CD14-positive monocyte (primary cell): Measurements from ENCODE around the gene FARP1. TPM values are rescaled to one million over a fixed set of nuclear protein-coding genes. Genes with fewer than 3 reads are reported as not detected.

Experiments
- DNase-seq, 3 donors: peaks; one replicate each; pipeline ENCODE4 v3.0.0-alpha.2; 2011 to 2022
- H2AFZ ChIP-seq: 2 replicates; pipeline ENCODE4 v1.6.0; 2012; ENCODE audit warnings: mild to moderate bottlenecking, low read depth, low read length, inconsistent platforms; ENCODE audit not compliant: insufficient read depth, poor library complexity, severe bottlenecking
- H3K27ac ChIP-seq, 2 donors: 1 replicate in 1 of 2; 2 replicates in 1 of 2; pipeline ENCODE4 v1.5.1; 2012 to 2013; ENCODE audit warnings: low read length in 2 of 2, control low read depth in 1 of 2, inconsistent platforms in 1 of 2, low read depth in 1 of 2, mild to moderate bottlenecking in 1 of 2
- H3K27me3 ChIP-seq, 2 donors: one replicate each; pipeline versions ENCODE4 v1.6.0 to v1.6.1; 2011 to 2013; ENCODE audit warnings: low read length in 2 of 2; ENCODE audit not compliant: control insufficient read depth in 2 of 2, insufficient read depth in 2 of 2
- H3K36me3 ChIP-seq, 2 donors: replicated peaks in 1 of 2; 1 replicate in 1 of 2; 2 replicates in 1 of 2; pipeline versions ENCODE4 v1.5.1 to v1.6.1; 2012 to 2013; ENCODE audit warnings: low read length in 2 of 2, control low read depth in 1 of 2, inconsistent platforms in 1 of 2, mild to moderate bottlenecking in 1 of 2; ENCODE audit not compliant: insufficient read depth in 2 of 2, control insufficient read depth in 1 of 2
- H3K4me1 ChIP-seq, 2 donors: 1 replicate in 1 of 2; 2 replicates in 1 of 2; pipeline versions ENCODE4 v1.5.1 to v1.6.1; 2012 to 2013; ENCODE audit warnings: low read length in 2 of 2, control low read depth in 1 of 2, inconsistent platforms in 1 of 2, mild to moderate bottlenecking in 1 of 2, moderate library complexity in 1 of 2; ENCODE audit not compliant: insufficient read depth in 2 of 2, control insufficient read depth in 1 of 2
- H3K4me2 ChIP-seq: replicated peaks from 2 replicates; pipeline ENCODE3; 2012; ENCODE audit warnings: low read length, moderate library complexity, mild to moderate bottlenecking; ENCODE audit not compliant: poor library complexity, severe bottlenecking; ENCODE audit errors: extremely low read depth
- H3K4me3 ChIP-seq, 3 experiments: fragments of 200-600 bp in 1 of 3; sonication (generic) in 1 of 3; replicated peaks in 1 of 3; 1 replicate in 2 of 3; 2 replicates in 1 of 3; pipeline ENCODE4 v1.5.1; 2011 to 2013; ENCODE audit warnings: low read length in 3 of 3, mild to moderate bottlenecking in 3 of 3, control low read depth in 2 of 3, low read depth in 2 of 3, inconsistent platforms in 1 of 3, moderate library complexity in 1 of 3
- H3K79me2 ChIP-seq: 2 replicates; pipeline ENCODE4 v1.6.0; 2012; ENCODE audit warnings: mild to moderate bottlenecking, control low read depth, inconsistent platforms, low read length, moderate library complexity; ENCODE audit not compliant: insufficient read depth
- H3K9ac ChIP-seq: 2 replicates; pipeline ENCODE4 v1.6.0; 2017; ENCODE audit warnings: low read length, mild to moderate bottlenecking; ENCODE audit not compliant: insufficient read depth, poor library complexity, severe bottlenecking
- H3K9me3 ChIP-seq, 2 donors: replicated peaks in 1 of 2; 1 replicate in 1 of 2; 2 replicates in 1 of 2; pipeline versions ENCODE4 v1.5.1 to v1.6.1; 2012 to 2013; ENCODE audit warnings: low read length in 2 of 2, control low read depth in 1 of 2; ENCODE audit not compliant: control insufficient read depth in 1 of 2, insufficient read depth in 1 of 2
- H4K20me1 ChIP-seq: 2 replicates; pipeline ENCODE4 v1.6.0; 2012; ENCODE audit warnings: mild to moderate bottlenecking, low read length, control low read depth, moderate library complexity; ENCODE audit not compliant: insufficient read depth
- H3K27ac Mint-ChIP-seq, 7 donors: one replicate each; pipeline ENCODE4 v1.8.0; 2020; ENCODE audit warnings: mild to moderate bottlenecking in 7 of 7, mixed read lengths in 7 of 7, moderate library complexity in 6 of 7, inconsistent platforms in 2 of 7
- H3K27me3 Mint-ChIP-seq, 3 donors: one replicate each; pipeline ENCODE4 v1.8.0; 2021 to 2022; ENCODE audit warnings: low read depth in 3 of 3, mild to moderate bottlenecking in 3 of 3, mixed read lengths in 3 of 3, moderate library complexity in 3 of 3, inconsistent platforms in 1 of 3
- H3K36me3 Mint-ChIP-seq, 2 donors: one replicate each; pipeline ENCODE4 v1.8.0; 2020; ENCODE audit warnings: mixed read lengths in 2 of 2, inconsistent platforms in 1 of 2, mild to moderate bottlenecking in 1 of 2
- H3K4me1 Mint-ChIP-seq: one replicate; pipeline ENCODE4 v1.8.0; 2020; ENCODE audit warnings: mild to moderate bottlenecking, mixed read lengths
- H3K4me3 Mint-ChIP-seq, 2 donors: one replicate each; pipeline ENCODE4 v1.8.0; 2020; ENCODE audit warnings: mild to moderate bottlenecking in 2 of 2, mixed read lengths in 2 of 2, moderate library complexity in 1 of 2
- H3K9me3 Mint-ChIP-seq, 7 donors: one replicate each; pipeline ENCODE4 v1.8.0; 2020 to 2022; ENCODE audit warnings: mixed read lengths in 7 of 7, mild to moderate bottlenecking in 6 of 7, moderate library complexity in 6 of 7, inconsistent platforms in 2 of 7
- WGBS: methylation state at CpG from one replicate; pipeline ENCODE4 v1.1.5; 2013; ENCODE audit warnings: missing lambda C conversion rate; ENCODE audit not compliant: insufficient coverage; 5-methylcytosine and 5-hydroxymethylcytosine counted together
- intact Hi-C, 2 donors: fragments of 100-400 bp; cut with micrococcal nuclease; formaldehyde crosslinking; loops; one replicate each; pipeline versions ENCODE4 v1.15.0 to v1.15.1; 2023
- polyA plus RNA-seq, 3 donors: library from polyadenylated mRNA; depleted of rRNA in 1 of 3; unstranded in 2 of 3; stranded (reverse) in 1 of 3; fragments of 300-500 nt in 2 of 3; fragments of >200 nt in 1 of 3; fragmentation: Illumina TruSeq in 2 of 3; gene quantifications; 1 replicate in 2 of 3; 2 replicates in 1 of 3; pipeline ENCODE4 v1.2.3, GENCODE V29; 2012 to 2021
- TF ChIP-seq, protein P1 (sequence below): fragments of 200-600 bp; IDR thresholded peaks from one replicate; pipeline ENCODE4 v1.8.0; 2022; ENCODE audit warnings: antibody characterized with exemption, mild to moderate bottlenecking

Gene FARP1
- polyA plus RNA-seq, 3 donors = 0.01 to 0.16 (median 0.12) TPM

DNA sequence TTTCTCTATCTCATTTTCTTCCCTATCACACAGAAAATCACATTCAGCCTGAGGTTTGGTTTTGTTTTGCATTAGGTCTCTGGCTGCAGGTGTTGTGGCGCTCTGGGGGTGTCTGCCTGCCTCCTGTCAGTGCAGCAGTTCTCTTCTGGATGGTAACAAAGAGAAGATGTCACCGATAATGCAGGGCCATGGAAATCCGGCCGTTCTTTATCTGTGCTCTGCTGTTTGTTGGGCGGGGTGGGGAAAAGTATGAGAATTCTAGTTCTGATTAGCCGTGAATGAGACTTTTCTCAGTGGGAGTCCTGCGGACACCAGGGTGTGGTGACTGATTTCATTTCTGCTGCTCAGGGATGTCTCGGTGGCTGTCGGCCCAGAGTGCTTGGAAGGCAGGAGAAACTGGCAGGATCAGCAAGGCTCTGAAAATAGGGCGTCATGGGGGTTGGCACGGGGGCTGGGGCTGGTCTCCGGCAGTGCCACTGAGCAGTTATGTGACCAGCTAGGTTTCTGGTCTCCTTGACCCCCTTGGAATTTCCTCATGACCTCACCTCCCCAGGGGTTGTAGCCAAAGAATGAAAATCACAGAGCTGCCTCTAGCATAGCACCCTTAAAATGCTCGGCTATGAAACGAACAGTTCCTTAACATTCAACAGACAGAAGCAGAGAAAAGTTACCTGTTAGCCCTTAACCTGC, 29.2 kb downstream of the FARP1 start:
- no peaks in the 10 kb centered on the region for H3K27me3 ChIP-seq
- no peaks in the 10 kb centered on the region for H3K4me1 Mint-ChIP-seq
- H3K27ac ChIP-seq = no peak overlapping the region
- H3K4me1 ChIP-seq = no peaks in the 10 kb centered on the region
- no peaks in the 10 kb centered on the region for H3K36me3 ChIP-seq
- no peaks in the 10 kb centered on the region for H3K79me2 ChIP-seq
- 94% methylated on average over 10 of the region's 14 CpGs for WGBS
- no peak overlapping the region for H3K9ac ChIP-seq
- H2AFZ ChIP-seq = no peak overlapping the region
- H4K20me1 ChIP-seq = no peaks in the 10 kb centered on the region
- H3K4me3 ChIP-seq = no peak overlapping the region
- H3K9me3 ChIP-seq = peaks cover 0 to 4% of the 10 kb centered on the region in 2 donors
- H3K36me3 Mint-ChIP-seq = no peaks in the 10 kb centered on the region
- H3K9me3 Mint-ChIP-seq = peaks cover 3 to 7% (median 5%) of the 10 kb centered on the region in 7 donors
- no peak overlapping the region for H3K4me2 ChIP-seq
- DNase-seq = no peak
- intact Hi-C loops = no loop called here
- no peak overlapping the region for H3K4me3 Mint-ChIP-seq
- TF ChIP-seq, protein P1, sequence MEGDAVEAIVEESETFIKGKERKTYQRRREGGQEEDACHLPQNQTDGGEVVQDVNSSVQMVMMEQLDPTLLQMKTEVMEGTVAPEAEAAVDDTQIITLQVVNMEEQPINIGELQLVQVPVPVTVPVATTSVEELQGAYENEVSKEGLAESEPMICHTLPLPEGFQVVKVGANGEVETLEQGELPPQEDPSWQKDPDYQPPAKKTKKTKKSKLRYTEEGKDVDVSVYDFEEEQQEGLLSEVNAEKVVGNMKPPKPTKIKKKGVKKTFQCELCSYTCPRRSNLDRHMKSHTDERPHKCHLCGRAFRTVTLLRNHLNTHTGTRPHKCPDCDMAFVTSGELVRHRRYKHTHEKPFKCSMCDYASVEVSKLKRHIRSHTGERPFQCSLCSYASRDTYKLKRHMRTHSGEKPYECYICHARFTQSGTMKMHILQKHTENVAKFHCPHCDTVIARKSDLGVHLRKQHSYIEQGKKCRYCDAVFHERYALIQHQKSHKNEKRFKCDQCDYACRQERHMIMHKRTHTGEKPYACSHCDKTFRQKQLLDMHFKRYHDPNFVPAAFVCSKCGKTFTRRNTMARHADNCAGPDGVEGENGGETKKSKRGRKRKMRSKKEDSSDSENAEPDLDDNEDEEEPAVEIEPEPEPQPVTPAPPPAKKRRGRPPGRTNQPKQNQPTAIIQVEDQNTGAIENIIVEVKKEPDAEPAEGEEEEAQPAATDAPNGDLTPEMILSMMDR = no peak
- peaks cover 0 to 4% (median 3%) of the 10 kb centered on the region in 3 donors for H3K27me3 Mint-ChIP-seq
- H3K27ac Mint-ChIP-seq = no peak overlapping the region

DNA sequence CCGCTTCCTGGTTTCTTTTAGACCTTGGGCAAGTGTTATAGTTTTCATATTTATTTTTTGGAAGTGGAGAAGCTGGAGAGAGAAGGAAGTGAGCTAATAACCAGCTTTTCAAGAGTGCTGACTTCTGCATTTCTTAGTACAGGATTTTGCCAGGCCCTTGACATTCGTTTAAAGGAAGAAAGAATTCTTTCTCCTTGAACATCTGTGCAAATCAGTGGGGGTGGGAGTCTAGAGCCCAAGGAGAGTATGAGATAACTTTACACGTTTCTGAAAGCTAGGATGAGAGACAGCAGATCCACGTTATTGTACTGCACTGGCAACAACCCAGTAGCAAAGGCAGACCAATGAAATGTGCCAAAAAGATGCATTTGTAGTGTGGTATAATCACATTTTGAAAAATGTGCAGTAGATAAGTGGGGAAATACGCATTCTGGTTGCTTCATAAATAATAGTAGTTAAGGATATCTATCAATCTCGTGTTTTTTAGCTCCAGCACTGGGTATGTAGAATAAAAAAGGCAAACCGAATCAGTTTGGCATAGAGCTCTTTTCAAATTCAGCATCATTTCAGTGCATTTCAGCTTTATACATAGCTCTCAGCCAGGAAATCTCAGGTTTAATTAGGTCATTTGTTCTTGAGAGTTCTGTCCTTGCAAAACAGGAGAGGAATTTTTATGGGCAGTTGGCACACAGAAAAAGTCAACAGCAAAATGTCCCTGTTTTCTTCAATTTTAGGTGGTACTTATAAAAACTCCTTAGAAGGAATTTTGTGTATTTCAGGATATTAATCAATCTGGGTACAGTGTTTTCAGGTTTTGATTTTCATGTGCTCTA, 29.9 kb downstream of the FARP1 start:
- no peak overlapping the region for H3K4me2 ChIP-seq
- DNase-seq = no peak
- H4K20me1 ChIP-seq = no peaks in the 10 kb centered on the region
- no peak overlapping the region for H3K4me3 Mint-ChIP-seq
- no peaks in the 10 kb centered on the region for H3K36me3 ChIP-seq
- H3K4me1 Mint-ChIP-seq = no peaks in the 10 kb centered on the region
- H3K4me1 ChIP-seq = no peaks in the 10 kb centered on the region
- H3K36me3 Mint-ChIP-seq = no peaks in the 10 kb centered on the region
- H3K27ac ChIP-seq = no peak overlapping the region
- WGBS = 66% methylated on average over 3 of the region's 7 CpGs
- H2AFZ ChIP-seq = no peak overlapping the region
- H3K9me3 Mint-ChIP-seq = peaks cover 4 to 11% (median 5%) of the 10 kb centered on the region in 7 donors
- peaks cover 0 to 4% (median 4%) of the 10 kb centered on the region in 3 donors for H3K27me3 Mint-ChIP-seq
- TF ChIP-seq, protein P1 = no peak
- H3K27me3 ChIP-seq = no peaks in the 10 kb centered on the region
- no peak overlapping the region for H3K9ac ChIP-seq
- intact Hi-C loops = no loop called here
- H3K27ac Mint-ChIP-seq = no peak overlapping the region
- peaks cover 0 to 6% of the 10 kb centered on the region in 2 donors for H3K9me3 ChIP-seq
- no peak overlapping the region for H3K4me3 ChIP-seq
- no peaks in the 10 kb centered on the region for H3K79me2 ChIP-seq
